Bronchial epithelial cell (primary cell): ENCODE results near the gene MEOX1. TPM values are rescaled to one million over a fixed set of nuclear protein-coding genes. Genes with fewer than 3 reads are reported as not detected.

Source experiments
- DNase-seq: peaks from one replicate; pipeline ENCODE4 v3.0.0-alpha.2; 2010; ENCODE audit warnings: low read depth
- FAIRE-seq: peaks from 2 replicates; lab custom pipeline; 2011; peaks lifted over from hg19 to GRCh38; lab: Jason Lieb, UNC
- H3K27me3 ChIP-seq: 2 replicates; pipeline ENCODE4 v1.5.1; 2011; ENCODE audit warnings: low read length; ENCODE audit not compliant: control insufficient read depth, insufficient read depth
- H3K36me3 ChIP-seq: 2 replicates; pipeline ENCODE4 v1.5.1; 2011; ENCODE audit warnings: low read length; ENCODE audit not compliant: control insufficient read depth, insufficient read depth
- H3K4me3 ChIP-seq: 2 replicates; pipeline ENCODE4 v1.5.1; 2011; ENCODE audit warnings: mild to moderate bottlenecking, low read depth, low read length, control low read depth
- CTCF ChIP-seq: IDR thresholded peaks from 2 replicates; pipeline ENCODE4 v1.5.1; 2011; ENCODE audit warnings: mild to moderate bottlenecking, moderate library complexity, low read length, control low read depth, inconsistent platforms; ENCODE audit not compliant: insufficient read depth, severe bottlenecking
- total RNA-seq: library from RNA; depleted of rRNA; stranded (reverse); fragments of >200 nt; gene quantifications from 2 replicates; pipeline ENCODE4 v1.2.1, GENCODE V29; 2014

Gene MEOX1
- total RNA-seq, 1 donor from 2014 or later, result not detected

GRCh38 chr17:43599835-43600234 is 61.9 kb downstream of the MEOX1 start:
- no peak for FAIRE-seq
- no peak for TF ChIP-seq CTCF
- no peak overlapping the region for H3K4me3 ChIP-seq
- H3K36me3 ChIP-seq, result no peaks in the 10 kb centered on the region
- peak; percentile 82 for DNase-seq
- H3K27me3 ChIP-seq, result no peaks in the 10 kb centered on the region

- H3K4me3 ChIP-seq, result no peak overlapping the region
- no peak for DNase-seq
- H3K27me3 ChIP-seq, result no peaks in the 10 kb centered on the region
- no peaks in the 10 kb centered on the region for H3K36me3 ChIP-seq
- TF ChIP-seq CTCF, result no peak
- FAIRE-seq, result no peak
These were observed 62.7 kb downstream of the MEOX1 start for GRCh38 chr17:43599046-43599395.

- FAIRE-seq (no peak), DNase-seq (no peak)
- no peak overlapping the region for H3K4me3 ChIP-seq
- H3K36me3 ChIP-seq, result no peaks in the 10 kb centered on the region
- TF ChIP-seq CTCF, result no peak
- no peaks in the 10 kb centered on the region for H3K27me3 ChIP-seq
These were observed 63.2 kb downstream of the MEOX1 start for GRCh38 chr17:43598357-43599045.

GRCh38 chr17:43597624-43598356 is 63.9 kb downstream of the MEOX1 start:
- no peak for TF ChIP-seq CTCF
- no peak for FAIRE-seq

GRCh38 chr17:43595466-43595865 is 66.3 kb downstream of the MEOX1 start:
- FAIRE-seq, result no peak
- H3K27me3 ChIP-seq, result no peaks in the 10 kb centered on the region
- H3K36me3 ChIP-seq, result no peaks in the 10 kb centered on the region
- H3K4me3 ChIP-seq, result no peak overlapping the region
- TF ChIP-seq CTCF, result no peak
- peak; percentile 68 for DNase-seq

More at GRCh38 chr17:43597624-43598356, 63.9 kb downstream of the MEOX1 start:
- DNase-seq, result no peak
- Histone ChIP-seq H3K4me3 (no peak overlapping the region), H3K36me3 (no peaks in the 10 kb centered on the region), H3K27me3 (no peaks in the 10 kb centered on the region)
